Stimulated activated CD8-positive, alpha-beta memory T cell treated with anti-CD3 and anti-CD28 coated beads, Interleukin-12 subunit alpha, Interleukin-12 subunit beta, amount 100 ng/mL, for 4 hours (primary cell): ENCODE results near the gene C14orf180.

Experiments
- DNase-seq: peaks from one replicate; pipeline ENCODE4 v3.0.0-alpha.2; 2020; ENCODE audit warnings: low read depth

Gene C14orf180

DNA sequence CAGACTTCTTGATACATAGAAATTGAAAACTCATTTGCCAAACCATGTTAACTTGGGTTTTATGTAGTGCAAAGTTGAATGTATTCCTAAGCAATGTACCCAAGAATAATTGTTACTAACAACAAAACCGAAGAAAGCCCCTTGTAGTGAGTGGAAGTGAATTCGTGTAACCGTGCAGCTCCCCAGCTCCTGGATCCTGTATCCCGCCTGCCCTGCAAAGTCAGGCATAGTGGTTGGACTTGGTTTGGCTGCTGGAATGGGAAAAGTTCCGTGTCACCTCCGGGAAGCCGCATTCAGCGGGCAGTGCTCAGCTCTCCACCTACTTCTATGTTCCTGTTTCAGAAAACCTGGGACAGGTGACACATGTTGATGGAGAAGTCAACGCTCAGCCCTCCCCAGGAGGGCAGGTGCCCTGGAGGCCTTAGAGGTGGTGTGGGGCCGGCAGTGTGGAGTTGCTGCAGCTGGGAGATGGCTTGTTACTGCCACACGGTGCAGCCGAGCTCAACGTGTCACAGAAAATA lies 29.2 kb upstream of the C14orf180 start:
- DNase-seq, result no peak

DNA sequence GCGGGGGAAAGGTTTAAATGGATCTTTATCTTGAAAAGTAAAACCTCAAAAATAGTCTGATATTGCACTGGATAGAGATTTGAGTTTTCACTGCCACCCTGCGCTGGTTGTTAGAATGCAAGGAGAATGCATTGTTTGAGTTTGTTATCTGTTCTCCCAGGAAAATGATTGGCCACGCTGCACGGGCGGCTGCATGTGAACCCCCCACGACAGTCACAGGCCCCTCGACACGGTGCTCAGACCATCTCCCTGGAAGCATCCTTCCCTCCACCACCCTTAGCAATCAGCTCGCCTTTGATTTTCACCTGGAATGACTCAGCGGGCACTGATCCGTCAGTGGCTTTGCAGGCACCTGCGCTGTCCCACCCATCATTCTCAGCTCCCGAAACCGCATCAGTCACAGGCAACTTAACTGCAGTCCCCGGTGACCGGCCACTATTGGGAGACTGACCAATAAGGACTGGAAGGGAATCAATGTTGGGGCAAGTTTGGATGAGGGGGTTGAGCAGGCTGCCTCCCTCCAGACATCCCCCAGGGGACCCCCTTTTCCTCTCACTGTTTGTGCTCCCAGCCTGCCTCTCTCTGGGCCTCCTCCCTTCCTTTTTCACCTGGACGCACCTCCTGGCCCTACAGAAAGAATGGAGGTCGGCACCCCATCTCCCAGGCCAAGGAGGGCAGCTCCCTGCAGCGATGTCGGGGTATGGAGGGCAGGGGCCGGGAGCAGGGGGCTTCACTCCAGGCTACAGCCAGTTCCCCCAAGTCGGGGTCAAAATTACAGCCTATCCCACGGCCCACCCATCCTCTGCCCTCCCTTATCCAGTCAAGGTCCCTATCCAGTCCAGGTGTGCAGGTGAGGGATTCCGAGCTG lies 28.5 kb upstream of the C14orf180 start:
- no peak for DNase-seq

DNA sequence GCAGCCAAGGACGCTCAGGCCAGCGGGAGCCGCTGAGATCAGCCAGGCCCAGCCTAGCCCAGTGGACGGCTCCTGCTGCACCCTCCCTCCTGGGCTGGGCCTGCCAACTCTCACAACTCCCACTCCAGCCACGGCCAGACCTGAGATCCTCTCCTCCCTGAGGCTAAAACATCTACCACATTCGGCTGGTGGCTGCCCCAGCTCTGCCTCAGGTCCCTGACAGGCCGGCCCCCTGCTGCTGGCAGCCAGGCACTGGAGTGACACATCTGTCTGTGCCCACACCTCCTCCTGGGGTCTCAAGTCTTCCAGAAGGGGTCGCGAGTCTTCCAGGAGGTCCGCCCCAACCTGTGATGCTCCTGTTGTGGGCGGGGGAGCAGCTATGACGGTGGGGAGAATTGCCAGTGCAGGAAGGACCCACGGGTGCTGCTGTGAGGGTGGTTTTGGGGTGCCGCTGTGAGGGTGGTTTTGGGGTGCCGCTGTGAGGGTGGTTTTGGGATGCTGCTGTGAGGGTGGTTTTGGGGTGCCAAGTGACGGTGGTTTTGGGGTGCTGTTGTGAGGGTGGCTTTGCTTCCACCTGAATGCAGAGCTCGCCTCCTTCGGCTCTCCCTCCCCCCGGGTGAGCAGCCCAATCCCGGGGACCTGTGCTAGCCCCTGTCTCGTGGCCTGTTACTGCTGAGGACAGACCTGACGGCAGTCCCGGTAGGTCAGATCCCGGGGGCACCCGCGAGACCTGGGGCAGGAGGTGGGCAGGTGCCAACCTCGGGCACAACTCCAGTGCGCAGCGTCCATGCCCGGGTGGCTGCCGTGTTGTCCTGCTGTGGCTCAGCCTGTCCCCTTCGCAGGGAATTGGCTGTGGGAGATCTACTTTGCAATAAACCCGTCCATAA lies 27.5 kb upstream of the C14orf180 start:
- DNase-seq, result no peak

DNA sequence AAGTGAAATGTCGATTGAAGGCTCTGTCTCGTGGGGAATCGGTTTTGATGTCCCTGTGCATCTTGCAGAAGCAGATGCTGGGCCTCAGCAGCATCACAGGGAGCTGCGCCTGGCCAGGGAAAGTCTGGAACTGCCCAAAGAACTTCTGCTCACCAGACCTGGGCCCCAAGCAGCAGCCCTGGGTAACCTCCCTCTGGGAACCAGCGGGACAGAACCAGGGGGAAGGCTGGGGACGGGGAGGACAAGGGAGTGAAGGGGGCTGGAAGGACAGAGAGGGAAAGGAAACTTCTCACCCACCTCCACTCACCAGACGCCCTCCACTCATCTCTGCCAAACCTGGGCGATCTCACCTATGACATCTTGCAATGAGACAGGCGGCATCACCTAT lies 26.8 kb upstream of the C14orf180 start:
- no peak for DNase-seq

DNA sequence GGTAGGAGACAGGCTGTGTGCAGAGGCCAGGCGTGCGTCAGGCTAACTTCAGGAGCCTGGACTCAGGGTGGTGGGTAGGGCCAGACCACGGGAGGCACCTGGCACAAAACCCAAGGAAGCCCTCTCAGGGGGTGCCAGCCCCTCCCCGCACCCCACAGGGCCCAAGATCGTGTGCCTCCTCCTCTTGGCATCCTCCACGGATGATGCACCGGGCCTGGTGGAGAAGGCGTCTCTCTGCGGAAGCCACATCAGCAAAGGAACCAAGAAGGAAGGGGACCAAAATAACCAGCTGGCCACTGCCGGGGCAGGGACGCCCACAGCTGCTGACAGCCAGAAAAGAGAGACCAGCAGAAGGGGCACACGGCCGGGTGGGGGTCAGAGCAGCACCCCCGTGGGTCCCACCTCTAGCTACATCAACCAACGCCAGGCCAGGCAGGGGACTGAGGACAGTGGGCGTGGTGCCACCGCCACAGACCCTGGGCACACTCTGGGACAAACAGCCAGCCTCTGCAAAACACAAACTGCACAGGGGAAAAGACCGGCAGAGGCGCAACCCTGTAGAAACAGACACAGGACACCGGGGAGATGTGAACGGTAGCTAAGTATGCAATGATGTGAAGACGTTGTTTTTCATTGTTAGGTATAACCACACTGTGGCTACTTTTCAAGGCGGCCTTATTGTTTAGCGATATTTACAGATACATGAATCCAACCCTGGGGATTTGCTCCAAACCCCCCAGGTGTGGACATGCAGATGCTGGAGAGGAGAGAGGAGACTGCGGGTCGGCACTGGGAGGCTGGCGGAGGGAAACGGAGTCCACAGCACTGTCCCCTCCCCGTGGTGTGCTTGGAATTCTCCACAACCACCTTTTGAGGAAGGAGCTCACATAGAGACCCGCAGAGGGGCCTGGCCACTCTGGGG lies 26.1 kb upstream of the C14orf180 start:
- no peak for DNase-seq

DNA sequence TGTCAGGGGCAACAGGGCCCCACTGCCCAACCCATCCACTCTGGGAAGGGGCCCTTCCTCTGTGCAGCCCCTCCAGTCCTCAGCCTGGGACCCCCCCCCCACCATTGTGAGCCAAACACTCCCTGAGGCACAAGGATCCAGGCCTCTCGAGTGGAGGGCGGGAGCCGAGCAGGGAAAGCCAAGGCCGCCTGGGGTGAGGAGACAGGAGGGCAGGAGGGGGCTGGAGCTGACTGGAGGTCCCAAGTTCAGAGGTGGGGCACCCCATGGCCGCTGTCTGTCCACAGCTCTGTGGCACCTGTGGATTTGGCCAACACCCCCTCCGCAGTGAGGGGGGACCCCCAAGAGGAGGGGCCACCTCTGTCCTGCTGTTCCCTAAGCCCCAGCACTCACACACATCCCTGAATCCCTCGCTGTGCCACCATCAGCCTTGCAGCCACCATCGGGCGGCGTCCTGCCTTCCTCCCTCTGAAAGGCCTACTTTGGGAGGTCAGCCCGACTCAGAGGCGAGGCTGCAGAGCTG lies 25.4 kb upstream of the C14orf180 start:
- no peak for DNase-seq

DNA sequence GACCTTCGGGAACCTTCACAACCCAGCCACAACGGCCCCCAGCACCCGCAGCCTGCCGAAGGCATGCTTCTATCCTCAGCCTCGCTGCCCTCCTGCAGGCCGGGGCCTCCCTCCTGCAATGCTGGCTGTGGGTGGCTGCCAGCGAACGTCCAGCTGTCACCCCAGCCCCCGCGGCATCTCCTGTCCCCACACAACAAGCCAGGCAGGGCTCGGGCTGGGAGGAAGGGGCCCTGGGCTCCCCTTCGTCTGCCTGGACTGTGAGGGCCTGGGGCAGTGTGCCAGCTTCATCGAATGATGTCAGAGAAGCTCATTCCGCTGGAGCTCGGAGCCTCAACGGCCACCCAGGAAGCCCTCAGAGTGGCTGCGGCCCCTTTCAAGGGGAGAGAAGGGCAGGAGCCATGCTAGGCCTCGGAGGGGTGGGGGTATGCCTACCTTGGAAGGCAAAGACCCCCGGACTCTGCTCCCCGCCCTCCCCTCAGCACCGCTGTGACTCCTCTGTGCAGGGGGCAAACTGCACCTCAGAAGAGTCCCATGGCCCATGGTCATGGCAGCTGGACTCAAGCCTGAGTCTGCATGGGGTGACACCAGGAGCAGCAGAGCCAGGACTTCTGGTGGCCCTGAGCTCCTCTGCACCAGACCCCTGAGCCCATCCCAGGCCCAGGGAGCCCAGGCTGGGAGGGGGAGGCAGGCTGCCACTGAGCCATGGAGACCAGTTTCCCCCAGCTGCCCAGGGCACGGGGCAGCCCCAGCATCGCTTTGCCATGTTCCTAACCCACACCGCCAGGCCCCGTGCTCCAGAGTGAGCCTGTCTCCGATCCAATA lies 24.7 kb upstream of the C14orf180 start:
- no peak for DNase-seq

DNA sequence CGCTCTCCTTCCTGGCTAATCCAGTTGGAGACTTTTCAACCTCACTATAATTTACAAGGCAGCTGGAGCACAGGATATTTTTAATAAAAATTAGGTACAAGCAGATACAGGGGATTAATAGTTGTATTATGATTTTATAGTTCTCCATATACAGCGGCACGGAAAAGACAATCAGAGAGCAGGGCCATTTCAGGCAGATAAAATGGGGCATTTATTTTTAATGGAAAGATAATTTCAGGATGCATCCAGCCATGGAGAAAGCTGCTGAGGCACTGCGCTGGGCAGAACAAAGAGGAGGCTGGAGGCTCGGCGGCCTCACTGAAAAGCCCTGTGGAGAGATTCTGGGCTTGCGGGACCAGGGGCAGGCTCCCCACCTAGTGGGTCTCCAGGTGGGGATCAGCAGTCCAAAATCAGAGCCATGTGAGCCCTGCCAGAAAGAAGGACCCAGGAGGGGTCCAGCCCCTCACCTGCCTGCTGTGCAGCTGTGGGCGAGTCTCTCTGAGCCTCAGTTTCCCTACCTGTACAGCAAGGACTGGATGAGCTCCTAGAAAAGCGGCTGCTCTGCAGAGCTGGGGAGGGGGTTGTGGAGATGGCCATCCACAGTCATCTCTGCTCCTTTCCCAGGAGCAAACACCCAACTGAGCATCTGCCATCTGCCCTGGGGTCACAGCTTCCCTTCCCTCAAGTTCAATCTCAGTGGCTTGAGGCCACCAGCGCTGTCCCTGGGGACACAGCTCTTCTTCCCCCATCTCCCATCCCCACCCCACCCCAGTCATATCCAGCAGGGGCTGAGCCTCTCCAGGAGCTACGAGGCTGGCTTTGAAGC lies 23.9 kb upstream of the C14orf180 start:
- no peak for DNase-seq

DNA sequence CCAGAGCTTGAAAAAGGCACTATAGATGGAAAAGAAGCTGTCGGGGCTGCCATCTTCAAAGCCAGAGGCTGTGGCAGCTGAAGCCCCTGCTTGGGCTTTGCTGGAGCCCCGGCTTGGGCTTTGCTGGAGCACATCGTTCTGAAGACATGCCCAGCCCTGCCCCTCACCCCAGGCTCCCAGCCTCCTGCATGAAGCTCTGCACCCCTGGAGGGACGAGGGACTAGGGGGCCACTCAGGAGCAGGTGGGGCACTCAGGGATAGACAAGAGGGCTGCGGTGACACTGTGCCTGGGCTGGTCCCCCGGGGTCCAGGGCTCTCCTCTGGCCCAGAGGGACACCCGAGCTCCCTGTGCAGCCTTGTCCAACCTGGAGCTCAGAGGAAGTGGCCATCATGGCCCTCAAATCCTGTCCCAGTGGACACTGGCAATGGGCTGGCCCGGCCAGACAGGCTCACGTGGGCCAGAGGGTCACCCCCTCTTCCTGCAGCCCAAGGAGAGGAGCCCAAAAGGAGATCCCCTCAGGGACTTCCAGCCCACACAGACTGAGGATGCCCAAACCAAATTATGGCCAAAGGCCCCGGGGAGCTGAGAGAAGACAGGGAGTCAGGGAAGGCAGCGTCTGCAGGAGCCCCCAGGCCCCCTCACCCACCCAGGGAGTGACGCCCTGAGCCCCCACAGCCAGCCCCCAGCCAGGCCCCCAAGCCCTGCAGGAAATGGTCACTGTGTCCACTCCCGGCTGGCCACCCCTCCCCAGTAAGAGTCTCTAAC lies 23.1 kb upstream of the C14orf180 start:
- DNase-seq, result no peak

DNA sequence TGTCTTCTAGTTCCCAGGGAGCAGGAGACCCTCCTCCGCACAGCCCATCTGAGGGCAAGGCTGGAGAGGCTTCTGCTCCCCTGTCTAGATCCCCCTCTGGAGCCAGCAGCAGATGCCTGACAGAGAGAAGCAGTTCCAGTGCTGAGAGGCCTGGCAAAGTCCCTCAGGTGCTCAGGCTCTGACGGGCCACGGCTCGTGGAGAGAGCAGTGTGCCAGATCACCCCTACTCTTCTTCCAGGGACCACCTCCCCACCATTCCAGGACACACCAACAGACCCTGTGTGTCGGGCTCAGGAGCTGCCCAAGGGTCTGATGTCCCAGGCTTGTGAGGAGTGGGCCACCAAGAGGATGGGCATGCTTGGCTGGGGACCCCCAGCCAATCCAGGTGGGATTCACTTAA lies 22.5 kb upstream of the C14orf180 start:
- no peak for DNase-seq

DNA sequence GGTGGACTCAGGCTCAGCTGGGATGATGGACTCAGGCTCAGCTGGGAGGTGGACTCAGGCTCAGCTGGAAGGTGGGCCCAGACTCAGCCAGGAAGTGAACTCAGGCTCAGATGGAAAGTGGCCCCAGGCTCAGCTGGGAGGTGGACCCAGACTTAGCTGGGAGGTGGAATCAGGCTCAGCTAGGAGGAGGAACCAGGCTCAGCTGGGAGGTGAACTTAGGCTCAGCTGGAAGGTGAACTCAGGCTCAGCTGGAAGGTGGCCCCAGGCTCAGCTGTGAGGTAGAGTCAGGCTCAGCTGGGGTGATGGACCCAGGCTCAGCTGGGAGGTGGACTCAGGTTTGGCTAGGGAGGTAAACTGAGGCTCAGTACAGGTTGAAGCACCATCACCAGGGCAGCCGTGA lies 21.8 kb upstream of the C14orf180 start:
- no peak for DNase-seq

DNA sequence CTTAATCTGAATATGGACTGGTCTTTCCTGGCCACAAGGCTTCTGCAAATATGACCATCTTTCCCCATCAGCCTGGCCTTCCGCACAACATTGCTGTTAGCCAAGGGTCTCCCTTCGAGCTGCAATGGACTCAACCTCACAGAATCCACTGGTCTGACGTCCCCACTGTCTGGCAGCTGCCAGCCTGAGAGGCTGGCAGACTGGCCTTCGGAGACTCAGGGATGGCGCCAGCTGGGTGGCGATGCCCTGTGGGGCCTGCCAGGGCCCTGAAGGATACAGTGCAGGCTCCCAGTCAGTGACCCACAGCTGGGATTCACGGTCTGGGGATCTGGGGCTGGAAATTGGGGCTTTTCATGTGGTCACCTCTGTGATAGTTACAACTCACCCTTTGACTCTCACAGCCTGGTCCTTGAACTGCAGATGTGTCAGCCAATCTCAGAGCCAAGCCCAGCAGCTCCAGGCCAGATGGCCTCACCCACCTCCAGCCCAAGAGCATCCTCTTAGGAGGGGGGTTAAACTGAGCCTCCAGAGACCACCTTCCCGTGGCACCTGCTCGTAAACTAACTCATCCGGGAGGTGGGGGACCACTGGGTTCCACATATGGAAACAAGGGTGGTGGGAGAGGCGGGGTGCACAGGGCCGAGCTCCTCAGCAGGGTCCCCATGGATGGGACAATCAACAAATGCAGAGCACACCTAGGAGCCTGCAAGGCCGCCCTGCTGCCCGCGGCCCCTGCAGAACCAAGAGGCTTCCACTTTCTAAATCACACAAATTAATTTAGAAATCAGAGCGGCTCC lies 21.1 kb upstream of the C14orf180 start:
- DNase-seq, result no peak

DNA sequence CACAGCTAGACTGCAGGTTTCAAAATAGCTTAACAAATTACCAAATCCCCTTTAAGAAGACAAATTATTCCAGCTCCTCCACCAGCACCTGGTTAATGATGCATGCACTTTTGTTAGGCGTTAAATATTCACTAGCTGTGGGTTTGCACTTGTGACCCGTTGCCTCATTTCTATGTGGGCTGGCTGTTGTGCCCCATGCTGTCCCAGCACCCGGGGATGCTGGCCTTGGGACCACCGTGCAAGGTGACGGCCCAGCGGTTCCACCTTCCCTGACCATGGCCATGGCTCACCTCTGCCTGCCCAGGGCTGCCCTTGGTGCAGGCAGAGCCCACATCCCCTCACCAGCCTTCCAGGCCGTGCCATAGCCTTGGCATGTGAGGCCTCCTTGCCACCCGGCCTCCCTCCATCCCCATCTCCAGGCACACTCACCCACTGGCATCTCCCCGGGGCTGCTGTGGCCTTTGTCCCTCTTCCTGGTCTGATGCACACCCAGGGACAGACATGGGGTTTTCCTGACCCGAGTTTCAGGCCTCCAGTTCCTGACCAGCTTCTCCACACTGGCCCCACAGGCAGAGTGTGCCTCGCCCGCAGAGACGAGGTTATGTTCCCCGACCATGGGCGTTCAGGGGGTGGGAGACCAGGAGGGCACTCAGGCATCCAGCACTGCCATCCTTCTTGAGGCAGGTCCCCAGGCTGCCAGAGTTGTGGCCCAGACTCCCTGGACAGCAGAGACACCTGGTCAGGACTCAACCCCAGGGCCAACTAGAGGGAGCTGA lies 20.3 kb upstream of the C14orf180 start:
- no peak for DNase-seq

DNA sequence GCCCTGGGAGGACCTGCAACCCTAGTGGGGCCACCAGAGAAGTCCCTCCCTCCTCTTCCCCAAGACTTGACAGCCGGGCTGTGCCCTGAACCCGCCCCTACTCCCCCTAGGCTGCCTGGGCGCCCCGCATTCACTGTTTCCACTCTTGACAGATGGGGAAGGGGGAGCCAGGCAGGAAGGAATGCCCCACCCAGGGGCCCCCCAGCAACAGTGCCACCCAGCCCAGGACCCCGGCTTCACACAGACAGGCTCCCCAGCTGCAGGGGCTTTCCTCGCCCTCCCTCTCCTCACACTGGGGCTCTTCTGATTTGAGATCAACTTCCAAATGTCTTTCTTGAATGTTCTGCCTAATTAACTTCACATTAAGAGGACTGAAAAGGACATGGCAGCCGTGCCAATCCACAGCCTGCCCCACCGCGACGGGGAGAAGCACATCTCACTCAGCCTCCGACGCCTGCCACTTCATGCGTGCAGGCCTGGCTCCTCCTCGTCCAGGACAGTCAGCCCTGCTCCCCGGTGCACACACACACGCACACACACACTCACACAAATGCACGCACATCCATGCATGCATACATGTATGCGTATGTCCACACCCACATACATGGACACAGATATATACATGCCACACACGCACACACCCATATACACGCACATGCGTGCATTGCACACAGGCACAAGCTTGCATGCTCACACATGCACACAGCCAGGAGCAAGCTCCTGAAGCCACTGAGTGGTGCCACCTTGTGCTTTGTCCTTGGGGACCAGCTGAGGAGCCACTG lies 19.6 kb upstream of the C14orf180 start:
- no peak for DNase-seq

DNA sequence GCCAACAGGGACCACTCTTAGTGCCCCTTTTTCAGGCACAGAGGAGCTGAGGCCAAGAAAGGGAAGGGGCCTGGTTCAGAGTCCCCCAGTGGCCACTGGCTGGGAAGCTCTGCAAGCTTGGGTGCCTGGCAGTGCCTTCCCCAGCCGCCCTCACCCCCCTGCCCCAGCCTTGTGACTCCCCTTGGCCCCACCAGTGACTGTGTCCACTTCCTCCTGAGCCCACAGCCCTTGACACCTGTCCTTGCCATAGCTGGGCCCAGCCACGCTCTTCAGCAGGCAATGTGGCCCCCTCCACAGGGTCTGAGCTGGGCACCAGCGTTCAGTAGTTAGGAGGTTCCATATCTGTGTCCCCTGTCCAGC lies 19.0 kb upstream of the C14orf180 start:
- no peak for DNase-seq

DNA sequence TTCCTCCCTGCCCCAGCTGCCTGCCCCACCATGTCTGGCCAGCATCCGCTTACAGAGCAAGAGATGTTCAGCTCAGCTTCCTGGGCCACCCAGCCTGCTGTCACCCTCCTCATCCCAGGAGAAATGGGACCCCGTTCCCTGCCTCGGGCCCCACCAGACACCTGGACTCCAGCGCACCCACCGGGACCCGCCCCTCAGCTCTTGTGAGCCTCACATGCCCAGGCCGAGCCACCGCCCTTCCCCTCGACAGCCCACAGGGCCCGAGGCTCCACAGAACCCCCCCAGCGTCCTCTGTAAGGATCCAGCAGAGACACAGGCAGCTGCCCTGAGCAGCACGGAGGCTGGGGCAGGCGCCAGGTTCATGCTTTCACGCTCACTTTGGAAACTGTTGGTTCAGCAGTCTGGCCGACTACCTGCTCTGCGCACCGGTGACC lies 18.4 kb upstream of the C14orf180 start:
- DNase-seq, result no peak
